OCI-LY7 (cell line): ENCODE results near the gene TMEM63A.

Experiments
- CTCF ChIP-seq: fragments of 200-600 bp; sonication (generic); conservative IDR thresholded peaks from 2 replicates; pipeline ENCODE4 v1.5.1; 2014; ENCODE audit warnings: mild to moderate bottlenecking, antibody characterized with exemption, low read length, moderate library complexity, mixed read lengths
- EZH2phosphoT487 ChIP-seq: fragments of 200-600 bp; sonication (generic); IDR thresholded peaks from 2 replicates; pipeline ENCODE4 v1.6.1; 2018; ENCODE audit warnings: low read depth, borderline replicate concordance, mild to moderate bottlenecking, mixed run types, antibody characterized with exemption, low read length, moderate library complexity, mixed read lengths

DNA sequence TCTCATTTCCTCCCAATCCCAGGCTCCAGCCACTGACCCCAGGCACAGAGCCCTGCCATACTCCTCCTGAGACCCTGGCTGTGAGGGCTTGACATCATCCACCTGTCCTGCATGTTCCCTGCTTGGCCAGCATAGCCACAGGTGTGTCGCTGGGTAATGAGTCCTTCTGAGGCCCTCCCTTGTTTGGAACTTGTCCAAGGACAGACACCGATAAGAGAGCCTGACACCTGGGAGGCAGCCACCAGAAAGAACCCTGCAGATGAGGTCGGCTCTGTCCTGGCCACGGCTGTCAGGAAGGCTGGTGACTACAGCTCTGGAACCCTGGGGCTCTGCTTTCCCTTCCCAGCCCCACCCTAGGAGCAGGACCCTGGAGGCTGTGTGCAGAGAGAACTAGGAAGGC, 34.6 kb downstream of the TMEM63A start:
- TF ChIP-seq CTCF (no peak), EZH2phosphoT487 (no peak)
